SK-N-SH treated with all-trans-retinoic acid at 6 μM for 48 hours (cell line): ENCODE results near the gene TEX13A.

Experiments
- ATAC-seq: fragments of 200-7000 bp; cut with Tn5 transposase; 3 replicates; pipeline ENCODE4 v1.9.1; 2020; ENCODE audit warnings: mild to moderate bottlenecking, moderate library complexity
- ARNTL ChIP-seq: fragments of 450-650 bp; formaldehyde crosslinking; IDR thresholded peaks from 2 replicates; pipeline ENCODE4 v1.5.0; 2020; ENCODE audit warnings: low read depth, mild to moderate bottlenecking, moderate library complexity, borderline replicate concordance
- CREB5 ChIP-seq: fragments of 250-450 bp; sonication (Bioruptor Pico); IDR thresholded peaks from 2 replicates; pipeline ENCODE4 v1.5.1; 2020; ENCODE audit warnings: low read depth, mild to moderate bottlenecking, moderate library complexity
- CSDC2 ChIP-seq: fragments of 250-450 bp; sonication (Bioruptor Pico); IDR thresholded peaks from 2 replicates; pipeline ENCODE4 v1.5.0; 2020; ENCODE audit warnings: mild to moderate bottlenecking, moderate library complexity
- GLIS3 ChIP-seq: fragments of 250-450 bp; sonication (Bioruptor Pico); IDR thresholded peaks from 2 replicates; pipeline ENCODE4 v1.5.0; 2020; ENCODE audit warnings: mild to moderate bottlenecking, moderate library complexity
- ISL1 ChIP-seq: fragments of 250-450 bp; sonication (Bioruptor Pico); IDR thresholded peaks from 2 replicates; pipeline ENCODE4 v2.1.2; 2022; ENCODE audit warnings: mild to moderate bottlenecking, moderate library complexity
- OSR1 ChIP-seq: fragments of 250-450 bp; sonication (Bioruptor Pico); IDR thresholded peaks from 2 replicates; pipeline ENCODE4 v1.8.0; 2022; ENCODE audit warnings: moderate library complexity, mild to moderate bottlenecking, inconsistent platforms
- PATZ1 ChIP-seq: fragments of 250-450 bp; sonication (Bioruptor Pico); IDR thresholded peaks from 2 replicates; pipeline ENCODE4 v1.8.0; 2020; ENCODE audit warnings: mild to moderate bottlenecking, moderate library complexity, borderline replicate concordance
- POU6F1 ChIP-seq: fragments of 250-450 bp; sonication (Bioruptor Pico); IDR thresholded peaks from 2 replicates; pipeline ENCODE4 v1.8.0; 2021; ENCODE audit warnings: low read depth, mild to moderate bottlenecking, moderate library complexity, borderline replicate concordance
- PPARA ChIP-seq: fragments of 250-450 bp; sonication (Bioruptor Pico); IDR thresholded peaks from 2 replicates; pipeline ENCODE4 v1.5.0; 2020; ENCODE audit warnings: mild to moderate bottlenecking, borderline replicate concordance
- RARB ChIP-seq: fragments of 250-450 bp; sonication (Bioruptor Pico); IDR thresholded peaks from 2 replicates; pipeline ENCODE4 v1.8.0; 2021; ENCODE audit warnings: mild to moderate bottlenecking, moderate library complexity
- SNAI2 ChIP-seq: fragments of 250-450 bp; sonication (Bioruptor Pico); IDR thresholded peaks from 2 replicates; pipeline ENCODE4 v1.5.0; 2020; ENCODE audit warnings: mild to moderate bottlenecking, moderate library complexity
- TCF4 ChIP-seq: fragments of 250-450 bp; sonication (Bioruptor Pico); IDR thresholded peaks from 2 replicates; pipeline ENCODE4 v1.8.0; 2021; ENCODE audit warnings: mild to moderate bottlenecking, moderate library complexity, borderline replicate concordance
- TOX ChIP-seq: fragments of 250-450 bp; sonication (Bioruptor Pico); IDR thresholded peaks from 2 replicates; pipeline ENCODE4 v1.8.0; 2021; ENCODE audit warnings: mild to moderate bottlenecking, moderate library complexity, borderline replicate concordance
- TSHZ2 ChIP-seq: fragments of 250-450 bp; sonication (Bioruptor Pico); IDR thresholded peaks from 2 replicates; pipeline ENCODE4 v1.5.0; 2020; ENCODE audit warnings: mild to moderate bottlenecking, moderate library complexity
- ZC3H10 ChIP-seq: fragments of 250-450 bp; sonication (Bioruptor Pico); IDR thresholded peaks from 2 replicates; pipeline ENCODE4 v1.5.1; 2021; ENCODE audit warnings: mild to moderate bottlenecking, moderate library complexity
- ZFP3 ChIP-seq: fragments of 250-450 bp; sonication (Bioruptor Pico); IDR thresholded peaks from 2 replicates; pipeline ENCODE4 v1.5.0; 2020; ENCODE audit warnings: mild to moderate bottlenecking, moderate library complexity
- ZFP30 ChIP-seq: fragments of 450-650 bp; formaldehyde crosslinking; IDR thresholded peaks from 2 replicates; pipeline ENCODE4 v1.5.0; 2022; ENCODE audit warnings: mild to moderate bottlenecking, moderate library complexity
- ZNF565 ChIP-seq: fragments of 450-650 bp; formaldehyde crosslinking; conservative IDR thresholded peaks from 2 replicates; pipeline ENCODE4 v1.5.0; 2020; ENCODE audit warnings: low read depth, mild to moderate bottlenecking, moderate library complexity
- ZNF70 ChIP-seq: fragments of 450-650 bp; formaldehyde crosslinking; IDR thresholded peaks from 2 replicates; pipeline ENCODE4 v1.5.0; 2020; ENCODE audit warnings: mild to moderate bottlenecking, moderate library complexity
- ZNF8 ChIP-seq: fragments of 450-650 bp; formaldehyde crosslinking; IDR thresholded peaks from 2 replicates; pipeline ENCODE4 v1.5.0; 2020; ENCODE audit warnings: mild to moderate bottlenecking, moderate library complexity
- TF ChIP-seq, protein P1 (sequence below): fragments of 250-450 bp; sonication (Bioruptor Pico); IDR thresholded peaks from 2 replicates; pipeline ENCODE4 v1.5.1; 2021; ENCODE audit warnings: mild to moderate bottlenecking, moderate library complexity

TEX13A gene

DNA sequence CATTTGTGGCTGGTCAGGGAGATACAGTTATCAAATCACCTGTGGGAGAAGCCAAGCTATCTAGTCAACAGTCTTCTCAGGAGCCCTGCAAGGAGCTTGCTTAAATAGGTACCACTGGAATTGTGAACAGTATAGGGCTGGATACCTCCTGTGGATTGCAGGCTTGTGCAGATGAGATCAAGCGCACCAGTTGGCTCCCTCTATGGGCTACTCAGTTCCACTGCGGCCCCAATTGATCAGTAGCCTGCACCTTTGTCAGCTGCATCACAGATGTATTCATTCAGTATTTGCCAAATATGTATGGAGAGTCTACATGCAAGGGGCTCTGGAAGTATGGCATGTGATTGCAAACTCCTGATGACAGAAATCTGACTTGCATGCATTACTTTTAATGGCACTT, 28.6 kb downstream of the TEX13A start:
- no peak for TF ChIP-seq PPARA (CRISPR knock-in tag)
- TF ChIP-seq TCF4 (CRISPR knock-in tag) = no peak
- TF ChIP-seq ZFP3 (CRISPR knock-in tag) = no peak
- no peak for TF ChIP-seq ZNF70
- no peak for TF ChIP-seq ARNTL (CRISPR knock-in tag)
- no peak for TF ChIP-seq ZNF565 (CRISPR knock-in tag)
- TF ChIP-seq CSDC2 (CRISPR knock-in tag) = no peak
- no peak for TF ChIP-seq ISL1 (CRISPR knock-in tag)
- no peak for TF ChIP-seq ZNF8 (CRISPR knock-in tag)
- no peak for TF ChIP-seq TOX
- TF ChIP-seq PATZ1 (CRISPR knock-in tag) = no peak
- TF ChIP-seq POU6F1 (CRISPR knock-in tag) = no peak
- peak; percentile 94 for ATAC-seq

- 0 out of 3 replicates have a peak, but pooled peaks have one; percentile 38 for ATAC-seq
- TF ChIP-seq, protein P1, sequence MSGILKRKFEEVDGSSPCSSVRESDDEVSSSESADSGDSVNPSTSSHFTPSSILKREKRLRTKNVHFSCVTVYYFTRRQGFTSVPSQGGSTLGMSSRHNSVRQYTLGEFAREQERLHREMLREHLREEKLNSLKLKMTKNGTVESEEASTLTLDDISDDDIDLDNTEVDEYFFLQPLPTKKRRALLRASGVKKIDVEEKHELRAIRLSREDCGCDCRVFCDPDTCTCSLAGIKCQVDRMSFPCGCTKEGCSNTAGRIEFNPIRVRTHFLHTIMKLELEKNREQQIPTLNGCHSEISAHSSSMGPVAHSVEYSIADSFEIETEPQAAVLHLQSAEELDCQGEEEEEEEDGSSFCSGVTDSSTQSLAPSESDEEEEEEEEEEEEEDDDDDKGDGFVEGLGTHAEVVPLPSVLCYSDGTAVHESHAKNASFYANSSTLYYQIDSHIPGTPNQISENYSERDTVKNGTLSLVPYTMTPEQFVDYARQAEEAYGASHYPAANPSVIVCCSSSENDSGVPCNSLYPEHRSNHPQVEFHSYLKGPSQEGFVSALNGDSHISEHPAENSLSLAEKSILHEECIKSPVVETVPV (CRISPR knock-in tag) = no peak
Observed at GRCh38 chrX:105190252-105190853, 30.1 kb downstream of the TEX13A start.

DNA sequence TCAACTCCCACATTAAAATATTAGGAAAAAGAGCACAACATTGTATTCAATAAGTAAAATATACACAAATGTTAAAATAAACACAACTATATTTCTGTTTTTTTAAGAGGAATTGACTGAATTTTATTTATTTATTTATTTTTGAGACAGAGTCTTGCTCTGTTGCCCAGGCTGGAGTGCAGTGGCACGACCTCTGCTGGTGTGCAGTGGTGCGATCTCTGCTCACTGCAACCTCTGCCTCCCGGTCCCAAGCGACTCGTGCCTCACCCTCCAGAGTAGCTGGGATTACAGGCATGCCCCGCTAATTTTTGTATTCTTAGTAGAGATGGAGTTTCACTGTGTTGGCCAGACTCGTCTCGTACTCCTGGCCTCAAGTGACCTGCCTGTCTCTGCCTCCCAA, 31.4 kb downstream of the TEX13A start:
- TF ChIP-seq ZFP3 (CRISPR knock-in tag) (no peak), OSR1 (no peak), ZNF70 (no peak), ARNTL (CRISPR knock-in tag) (no peak), TCF4 (CRISPR knock-in tag) (no peak), POU6F1 (CRISPR knock-in tag) (no peak), ZC3H10 (CRISPR knock-in tag) (no peak), TSHZ2 (no peak), GLIS3 (CRISPR knock-in tag) (no peak), ZNF8 (CRISPR knock-in tag) (no peak), ZFP30 (no peak)
- ATAC-seq = no peak

DNA sequence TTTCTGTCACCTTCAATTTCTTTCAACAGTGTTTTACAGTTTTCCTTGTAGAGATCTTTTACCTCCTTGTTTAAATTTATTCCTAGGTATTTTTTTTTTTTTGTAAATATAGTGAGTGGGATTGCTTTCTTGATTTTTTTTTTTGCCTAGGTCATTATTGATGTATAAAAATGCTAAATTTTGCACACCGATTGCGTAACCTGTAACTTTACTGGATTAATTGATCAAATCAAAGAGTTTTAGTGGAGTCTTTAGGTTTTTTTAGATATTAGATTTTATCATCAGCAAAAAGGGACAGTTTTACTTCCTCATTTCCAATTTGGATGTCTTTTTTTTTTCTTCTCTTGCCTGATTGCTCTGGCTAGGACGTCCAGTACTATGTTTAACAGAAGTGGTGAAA, 40.9 kb downstream of the TEX13A start:
- TF ChIP-seq CREB5 (CRISPR knock-in tag) = no peak
- no peak for TF ChIP-seq TOX
- TF ChIP-seq SNAI2 (CRISPR knock-in tag) = no peak
- no peak for TF ChIP-seq POU6F1 (CRISPR knock-in tag)
- no peak for TF ChIP-seq PPARA (CRISPR knock-in tag)
- TF ChIP-seq, protein P1 (CRISPR knock-in tag) = no peak
- TF ChIP-seq RARB (CRISPR knock-in tag) = no peak
- no peak for TF ChIP-seq ZFP3 (CRISPR knock-in tag)
- no peak for ATAC-seq
